HG03025 (cell line): ENCODE measurements around the gene LIMD2.
A peak's percentile ranks its signal among the peaks of the same experiment; 100 is the strongest.
"Not testable (repeated sequence)": the region's sequence is repeated elsewhere in the genome, so short reads cannot be mapped to it uniquely, and the experiment has no call there.

ENCODE experiments used
- ATAC-seq: cut with Tn5 transposase; IDR thresholded peaks from one replicate; pipeline ENCODE4 v1.9.1; 2021; ENCODE audit warnings: mild to moderate bottlenecking, moderate library complexity; ENCODE audit not compliant: unreplicated experiment, low FRiP score

The LIMD2 gene

GRCh38 chr17:63699638-63700527 lies at the start of gene LIMD2:
LIMD2 (minus strand) TSS chr17:63700125; CDS start chr17:63699298, 827 bp downstream.
- ATAC-seq, result peak; percentile 4

GRCh38 chr17:63741408-63742173 lies 41.7 kb upstream of the LIMD2 start, which contains the start of gene STRADA:
STRADA (minus strand) TSS chr17:63741799; CDS start chr17:63728369, 13,430 bp downstream.
- peak; percentile 85 for ATAC-seq

- peak; percentile 24 for ATAC-seq
These were observed 41.1 kb upstream of the LIMD2 start for GRCh38 chr17:63741143-63741407.

- no peak for ATAC-seq
These were observed 40.7 kb upstream of the LIMD2 start for GRCh38 chr17:63740464-63741142.

- no peak for ATAC-seq
These were observed 35.8 kb upstream of the LIMD2 start for GRCh38 chr17:63735691-63736090.

- ATAC-seq, result no peak
These were observed 22.5 kb upstream of the LIMD2 start for GRCh38 chr17:63722403-63722802.

GRCh38 chr17:63720194-63720593 lies 20.3 kb upstream of the LIMD2 start:
- not testable (repeated sequence) for ATAC-seq

GRCh38 chr17:63718988-63719387 lies 19.1 kb upstream of the LIMD2 start:
- no peak for ATAC-seq

- no peak for ATAC-seq
These were observed 16.5 kb upstream of the LIMD2 start for GRCh38 chr17:63716426-63716825.

- ATAC-seq, result no peak
These were observed 14.8 kb upstream of the LIMD2 start for GRCh38 chr17:63714550-63715277.

- no peak for ATAC-seq
These were observed 9.2 kb upstream of the LIMD2 start for GRCh38 chr17:63709110-63709509.

- no peak for ATAC-seq
These were observed 7.2 kb upstream of the LIMD2 start for GRCh38 chr17:63707151-63707550.

- no peak for ATAC-seq
These were observed 6.6 kb upstream of the LIMD2 start for GRCh38 chr17:63706336-63707082.

- ATAC-seq, result no peak
These were observed 5.7 kb upstream of the LIMD2 start for GRCh38 chr17:63705657-63706056.

GRCh38 chr17:63704836-63705235 lies 4.9 kb upstream of the LIMD2 start:
- no peak for ATAC-seq

GRCh38 chr17:63704259-63704576 lies 4.3 kb upstream of the LIMD2 start:
- no peak for ATAC-seq

GRCh38 chr17:63703556-63704258 lies 3.8 kb upstream of the LIMD2 start:
- no peak for ATAC-seq

- no peak for ATAC-seq
These were observed 3.1 kb upstream of the LIMD2 start for GRCh38 chr17:63703029-63703428.

- ATAC-seq, result no peak
These were observed 2.7 kb upstream of the LIMD2 start for GRCh38 chr17:63702721-63703015.
